H1 (cell line): ENCODE results near the gene AP3B2. TPM values are rescaled to one million over a fixed set of nuclear protein-coding genes. Genes with fewer than 3 reads are reported as not detected.

Experiments
- BACH1 ChIP-seq: IDR thresholded peaks from 2 replicates; pipeline ENCODE4 v1.6.1; 2012; ENCODE audit warnings: low read length, improper control_type of control experiment
- CEBPB ChIP-seq: IDR thresholded peaks from 2 replicates; pipeline ENCODE4 v1.6.1; 2012; ENCODE audit warnings: low read depth, low read length
- HDAC2 ChIP-seq, 2 experiments: fragments of 300-600 bp in 1 of 2; sonication (generic) in 1 of 2; IDR thresholded peaks; 2 replicates each; pipeline ENCODE4 v1.6.1; 2011 to 2012; ENCODE audit warnings: low read depth in 2 of 2, low read length in 2 of 2, mild to moderate bottlenecking in 2 of 2, moderate library complexity in 2 of 2, borderline replicate concordance in 1 of 2, inconsistent platforms in 1 of 2
- KDM1A ChIP-seq: fragments of 200-600, 300-600 bp; sonication (generic); IDR thresholded peaks from 2 replicates; pipeline ENCODE4 v1.7.1; 2016; ENCODE audit warnings: mild to moderate bottlenecking, low read length, borderline replicate concordance
- KDM4A ChIP-seq: IDR thresholded peaks from one replicate; pipeline ENCODE4 v1.7.1; 2012; ENCODE audit warnings: low read depth, mild to moderate bottlenecking, moderate library complexity, low read length, inconsistent platforms; ENCODE audit not compliant: severe bottlenecking
- KDM5A ChIP-seq: fragments of 200-600 bp; IDR thresholded peaks from 2 replicates; pipeline ENCODE4 v1.7.1; 2012; ENCODE audit warnings: mild to moderate bottlenecking, low read length, inconsistent platforms, mixed read lengths
- NANOG ChIP-seq: IDR thresholded peaks from 2 replicates; pipeline ENCODE4 v1.6.1; 2011; ENCODE audit warnings: low read length, low read depth, mild to moderate bottlenecking, inconsistent platforms; ENCODE audit not compliant: insufficient read depth, poor library complexity, severe bottlenecking
- NRF1 ChIP-seq: IDR thresholded peaks from 2 replicates; pipeline ENCODE4 v1.6.1; 2011; ENCODE audit warnings: mild to moderate bottlenecking, low read depth, low read length, improper control_type of control experiment
- RXRA ChIP-seq: IDR thresholded peaks from 2 replicates; pipeline ENCODE4 v1.6.1; 2011; ENCODE audit warnings: low read depth, mild to moderate bottlenecking, low read length, moderate library complexity; ENCODE audit not compliant: insufficient read depth
- SIRT6 ChIP-seq: IDR thresholded peaks from one replicate; pipeline ENCODE4 v1.7.1; 2012; ENCODE audit warnings: low read length, inconsistent platforms
- TBP ChIP-seq: IDR thresholded peaks from 2 replicates; pipeline ENCODE4 v1.6.1; 2011; ENCODE audit warnings: low read depth, low read length, improper control_type of control experiment
- TEAD4 ChIP-seq: IDR thresholded peaks from 2 replicates; pipeline ENCODE4 v1.6.1; 2012; ENCODE audit warnings: low read depth, low read length, inconsistent platforms, mixed read lengths
- polyA plus RNA-seq, 7 experiments: library from polyadenylated mRNA; depleted of rRNA in 3 of 7; stranded (reverse) in 5 of 7; unstranded in 2 of 7; fragments of >200 nt in 5 of 7; fragments of 200-250 nt in 2 of 7; gene quantifications; 1 replicate in 5 of 7; 2 replicates in 1 of 7; 4 replicates in 1 of 7; pipeline versions ENCODE4 v1.2.1 to v1.2.3, GENCODE V29; 2011 to 2013; ENCODE audit warnings: missing spikeins in 2 of 7, mixed read lengths in 2 of 7
- total RNA-seq: library from RNA; stranded (reverse); fragmentation: NEBNext Ultra II Directional; extraction: Animal tissue kit (Norgen Biotek cat#: 25700); gene quantifications from 2 replicates; pipeline ENCODE4 v1.2.1, GENCODE V29; 2021
- TF ChIP-seq, protein P1 (sequence below): IDR thresholded peaks from 2 replicates; pipeline ENCODE4 v1.6.1; 2012; ENCODE audit warnings: inconsistent platforms

The AP3B2 gene
- total and polyA plus RNA-seq, 2 of the 8 experiments (the other 6 are each of a cell fraction or from before 2014, with no cell fraction given) = 21.8 to 25.7 TPM

DNA sequence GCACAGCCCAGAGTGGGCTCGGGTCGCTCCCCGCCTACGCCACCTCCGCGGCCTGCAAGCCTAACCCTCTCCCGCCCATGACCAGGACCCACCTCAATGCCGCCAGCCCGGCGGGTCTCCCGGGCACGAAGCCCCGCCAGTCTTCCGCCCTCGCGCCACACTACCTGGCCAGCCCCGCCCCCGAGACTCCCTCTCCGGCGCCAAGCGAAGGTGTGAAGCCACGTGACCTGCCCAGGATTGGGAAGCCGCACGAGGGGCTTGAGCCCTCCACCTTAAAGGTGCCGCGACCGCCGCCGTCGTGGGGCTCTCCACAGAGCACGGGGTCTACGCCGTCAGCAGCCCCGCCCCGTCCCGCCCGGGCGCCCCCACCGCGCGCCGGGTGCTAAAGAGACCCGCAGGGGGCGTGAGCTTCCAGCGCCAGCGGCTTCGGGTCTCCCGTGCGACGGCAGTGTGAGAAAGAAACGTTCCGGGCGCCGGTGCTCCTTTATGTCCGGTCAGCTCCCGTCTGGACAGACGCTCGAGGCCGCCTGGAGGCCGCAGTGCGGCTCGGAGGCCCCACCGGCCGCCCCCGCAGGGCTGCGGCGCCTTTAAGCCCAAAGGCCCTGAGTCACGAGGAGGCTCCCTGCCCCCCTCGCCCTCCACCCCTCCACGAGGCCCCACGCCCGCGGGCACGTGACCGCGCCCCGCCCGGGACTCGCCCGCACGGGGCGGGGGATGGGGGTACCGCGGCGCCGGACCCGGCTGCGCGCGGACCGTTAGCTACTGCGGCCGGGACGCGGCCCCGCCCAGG, 62.4 kb downstream of the AP3B2 start, which contains the start of gene CPEB1 (continued):
- TF ChIP-seq NRF1 (no peak), TBP (no peak), KDM5A (no peak), KDM4A (peak; percentile 39), CEBPB (no peak), RXRA (no peak), NANOG (no peak), SIRT6 (no peak), HDAC2 (IDR thresholded peaks at IDR 0.05; ENCODE audit: borderline replicate concordance in 1 of 2, low read depth in 2 of 2, low read length in 2 of 2) (no peak; a peak in 1 of 4 replicates), KDM1A (no peak), BACH1 (no peak), TEAD4 (no peak)
- TF ChIP-seq, protein P1, sequence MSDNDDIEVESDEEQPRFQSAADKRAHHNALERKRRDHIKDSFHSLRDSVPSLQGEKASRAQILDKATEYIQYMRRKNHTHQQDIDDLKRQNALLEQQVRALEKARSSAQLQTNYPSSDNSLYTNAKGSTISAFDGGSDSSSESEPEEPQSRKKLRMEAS = peak; percentile 97
